HUDEP-2 (cell line): ENCODE data around the gene XKR7.

Experiments
- DNase-seq, 76 experiments: peaks; one replicate each; lab custom pipeline; 2025; ENCODE audit not compliant: unreplicated experiment in 76 of 76; lab: John Stamatoyannopoulos, UW

The XKR7 gene

GRCh38 chr20:31975874-31976273 lies 7.9 kb downstream of the XKR7 start:
- DNase-seq = no peak

- no peak for DNase-seq
Measured at GRCh38 chr20:31977080-31977479, 9.1 kb downstream of the XKR7 start.

GRCh38 chr20:31979713-31980426 lies 11.9 kb downstream of the XKR7 start:
- DNase-seq = no peak

GRCh38 chr20:31981784-31982183 lies 13.8 kb downstream of the XKR7 start:
- no peak for DNase-seq

- DNase-seq = no peak
Measured at GRCh38 chr20:31984981-31985471, 17.1 kb downstream of the XKR7 start.

GRCh38 chr20:31987744-31988143 lies 19.8 kb downstream of the XKR7 start:
- DNase-seq = no peak

GRCh38 chr20:31988430-31989015 lies 20.6 kb downstream of the XKR7 start:
- DNase-seq = no peak

- DNase-seq = no peak
Measured at GRCh38 chr20:31989030-31989645, 21.2 kb downstream of the XKR7 start.

- no peak for DNase-seq
Measured at GRCh38 chr20:31990641-31991338, 22.8 kb downstream of the XKR7 start.

- DNase-seq = no peak
Measured at GRCh38 chr20:31991339-31991705, 23.4 kb downstream of the XKR7 start.

- no peak for DNase-seq
Measured at GRCh38 chr20:31992086-31992485, 24.1 kb downstream of the XKR7 start.

GRCh38 chr20:31996996-31997395 lies 29.0 kb downstream of the XKR7 start:
- no peak for DNase-seq

GRCh38 chr20:31998246-31998645 lies 30.3 kb downstream of the XKR7 start:
- no peak for DNase-seq

- DNase-seq = no peak
Measured at GRCh38 chr20:32003325-32003724, 35.4 kb downstream of the XKR7 start.

- peak in 1 of 76 experiments; percentile 12 for DNase-seq
Measured at GRCh38 chr20:32004963-32005362, 37.0 kb downstream of the XKR7 start.

- no peak for DNase-seq
Measured at GRCh38 chr20:32006053-32006452, 38.1 kb downstream of the XKR7 start.

- DNase-seq = no peak
Measured at GRCh38 chr20:32006841-32007786, 39.2 kb downstream of the XKR7 start.

- DNase-seq = no peak
Measured at GRCh38 chr20:32007787-32008616, 40.1 kb downstream of the XKR7 start.

GRCh38 chr20:32009564-32009963 lies 41.6 kb downstream of the XKR7 start:
- DNase-seq = no peak
